Upper lobe of left lung (tissue), 6 donors: ENCODE data around the gene RASSF1. TPM values are rescaled to one million over a fixed set of nuclear protein-coding genes. Genes with fewer than 3 reads are reported as not detected.

Experiments used
- ATAC-seq, 2 donors: fragments of 200-7000 bp; cut with Tn5 transposase; one replicate each; pipeline ENCODE4 v1.9.1; 2022; ENCODE audit warnings: mild to moderate bottlenecking in 2 of 2, moderate library complexity in 2 of 2; ENCODE audit not compliant: low FRiP score in 2 of 2
- DNase-seq, 2 donors: peaks; one replicate each; pipeline ENCODE4 v3.0.0-alpha.2; 2019 to 2020
- H3K27ac ChIP-seq, 4 donors: fragments of 200-600 bp; sonication (generic); one replicate each; pipeline ENCODE4 v1.5.1; 2016 to 2019
- H3K27me3 ChIP-seq, 4 donors: fragments of 200-600 bp; sonication (generic); one replicate each; pipeline ENCODE4 v1.5.1; 2017 to 2019
- H3K36me3 ChIP-seq, 4 donors: fragments of 200-600 bp; sonication (generic); one replicate each; pipeline ENCODE4 v1.5.1; 2016 to 2019
- H3K4me1 ChIP-seq, 4 donors: fragments of 200-600 bp; sonication (generic); one replicate each; pipeline ENCODE4 v1.5.1; 2018 to 2019
- H3K4me3 ChIP-seq, 4 donors: fragments of 200-600 bp; sonication (generic); one replicate each; pipeline ENCODE4 v1.5.1; 2017 to 2019; ENCODE audit warnings: mild to moderate bottlenecking in 2 of 4, moderate library complexity in 1 of 4
- H3K9me3 ChIP-seq, 4 donors: fragments of 200-600 bp; sonication (generic); one replicate each; pipeline ENCODE4 v1.5.1; 2018 to 2019
- EP300 ChIP-seq, 4 donors: sonication (generic); formaldehyde crosslinking; IDR thresholded peaks; one replicate each; pipeline ENCODE4 v1.5.1; 2017; ENCODE audit warnings: antibody characterized with exemption in 4 of 4, control low read depth in 2 of 4
- POLR2A ChIP-seq, 4 donors: fragments of 450-650 bp; IDR thresholded peaks; one replicate each; pipeline ENCODE4 v1.5.1; 2016 to 2017; ENCODE audit warnings: antibody characterized with exemption in 4 of 4, mild to moderate bottlenecking in 2 of 4
- POLR2AphosphoS5 ChIP-seq, 2 donors: sonication (generic); formaldehyde crosslinking; IDR thresholded peaks; one replicate each; pipeline ENCODE4 v1.5.1; 2017; ENCODE audit warnings: antibody characterized with exemption in 2 of 2
- WGBS, 2 donors: methylation state at CpG; one replicate each; pipeline ENCODE4 v1.1.5; 2017 to 2018; 5-methylcytosine and 5-hydroxymethylcytosine counted together
- total RNA-seq, 6 donors: library from RNA; depleted of rRNA in 4 of 6; stranded (reverse); fragments of >200 nt in 4 of 6; gene quantifications; one replicate each; pipeline versions ENCODE4 v1.1.0 to v1.2.1, GENCODE V29; 2016 to 2021
- TF ChIP-seq, protein P1 (sequence below), 6 experiments: fragments of 450-650 bp in 4 of 6; fragments of 200-600 bp in 2 of 6; sonication (generic) in 2 of 6; IDR thresholded peaks; one replicate each; pipeline ENCODE4 v1.5.1; 2016 to 2019; ENCODE audit warnings: antibody characterized with exemption in 6 of 6
- donor health status: DM: no; HTN: no; CAD: no; lungs with moderate emphysema.
- donor health status: DM: no; HTN: yes; CAD: no; lungs with severe emphysema.

The RASSF1 gene
- total RNA-seq, 6 donors from 2014 or later = 42.7 to 78.9 (median 47.7) TPM

DNA sequence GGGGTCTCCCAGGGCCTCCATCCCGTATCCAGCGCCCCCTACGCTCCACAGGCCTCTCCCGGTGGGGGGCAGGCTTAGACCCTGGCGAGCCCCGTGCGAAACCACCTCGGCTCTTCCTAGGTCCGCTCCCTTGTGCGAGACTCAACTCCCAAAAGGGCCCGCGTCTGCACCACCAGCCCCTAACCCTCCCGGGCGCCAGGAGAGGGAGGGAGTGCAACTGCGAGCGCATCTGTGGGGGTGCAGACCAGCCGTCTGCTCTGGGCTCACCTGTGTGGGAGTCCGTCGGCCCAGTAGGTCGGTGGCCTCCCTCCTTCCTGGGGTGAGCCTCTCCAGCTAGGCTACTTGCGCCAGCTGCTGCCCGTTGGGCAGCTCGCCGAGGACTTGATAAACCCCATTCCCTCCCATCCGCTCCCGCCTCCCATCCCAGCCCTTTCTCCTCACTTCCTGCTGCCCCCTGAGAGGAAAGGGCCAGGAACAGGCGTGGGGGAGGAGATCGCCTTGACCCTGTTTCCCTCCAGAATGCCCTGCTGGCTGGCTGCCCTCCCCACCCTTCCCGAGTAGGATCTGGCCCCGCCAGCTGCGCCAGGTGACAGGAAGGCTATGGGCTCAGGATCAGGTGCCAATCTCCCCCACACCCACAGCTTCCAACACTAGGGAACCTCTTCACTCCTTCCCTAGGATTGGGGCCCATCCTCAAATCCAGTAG, 18.1 kb downstream of the RASSF1 start, which contains the start of gene HYAL2:
TSS of gene HYAL2 (minus strand) at position 360 of the 706 bp plus-strand sequence. CDS start 2,256 bp downstream, outside the sequence.
- Histone ChIP-seq H3K4me1 (peaks cover 71 to 87% (median 82%) of the 10 kb centered on the region in 4 donors), H3K27me3 (no peaks in the 10 kb centered on the region), H3K27ac (peak within 1 kb of the TSS; percentile 94 to 97 (median 95)), H3K4me3 (peak within 1 kb of the TSS; percentile 65 to 96 (median 74)), H3K36me3 (peaks cover 9 to 52% (median 34%) of the 10 kb centered on the region in 4 donors), H3K9me3 (no peaks in the 10 kb centered on the region)
- DNase-seq (peak; percentile 60 to 82), ATAC-seq (peak in 1 of 2 donors; percentile 1)
- TF ChIP-seq POLR2AphosphoS5 (IDR thresholded peaks at IDR 0.05) (peak; percentile 90 to 93), POLR2A (IDR thresholded peaks at IDR 0.05) (peak in 3 of 4 donors; percentile 29 to 66 (median 57)), EP300 (IDR thresholded peaks at IDR 0.05) (peak in 2 of 4 donors; percentile 82 to 93)
- TF ChIP-seq, protein P1, sequence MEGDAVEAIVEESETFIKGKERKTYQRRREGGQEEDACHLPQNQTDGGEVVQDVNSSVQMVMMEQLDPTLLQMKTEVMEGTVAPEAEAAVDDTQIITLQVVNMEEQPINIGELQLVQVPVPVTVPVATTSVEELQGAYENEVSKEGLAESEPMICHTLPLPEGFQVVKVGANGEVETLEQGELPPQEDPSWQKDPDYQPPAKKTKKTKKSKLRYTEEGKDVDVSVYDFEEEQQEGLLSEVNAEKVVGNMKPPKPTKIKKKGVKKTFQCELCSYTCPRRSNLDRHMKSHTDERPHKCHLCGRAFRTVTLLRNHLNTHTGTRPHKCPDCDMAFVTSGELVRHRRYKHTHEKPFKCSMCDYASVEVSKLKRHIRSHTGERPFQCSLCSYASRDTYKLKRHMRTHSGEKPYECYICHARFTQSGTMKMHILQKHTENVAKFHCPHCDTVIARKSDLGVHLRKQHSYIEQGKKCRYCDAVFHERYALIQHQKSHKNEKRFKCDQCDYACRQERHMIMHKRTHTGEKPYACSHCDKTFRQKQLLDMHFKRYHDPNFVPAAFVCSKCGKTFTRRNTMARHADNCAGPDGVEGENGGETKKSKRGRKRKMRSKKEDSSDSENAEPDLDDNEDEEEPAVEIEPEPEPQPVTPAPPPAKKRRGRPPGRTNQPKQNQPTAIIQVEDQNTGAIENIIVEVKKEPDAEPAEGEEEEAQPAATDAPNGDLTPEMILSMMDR (IDR thresholded peaks at IDR 0.05) = no peak
- 26 to 36% methylated on average over 24 to 31 of the region's 31 CpGs for WGBS, 2 donors

DNA sequence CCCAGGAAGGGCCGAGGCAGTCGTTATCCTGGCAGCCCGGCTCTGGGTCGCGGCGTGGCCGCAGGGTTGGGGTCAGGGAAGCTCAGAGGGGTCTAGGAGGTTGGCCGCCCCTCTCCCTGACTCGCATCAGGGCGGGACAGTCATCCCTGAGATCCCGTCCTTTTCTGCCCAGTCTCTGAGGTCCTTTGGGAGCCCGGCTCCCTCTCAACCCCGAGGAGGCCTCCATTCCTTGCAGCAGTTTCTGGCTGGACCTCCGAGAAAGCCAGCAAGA, 18.6 kb downstream of the RASSF1 start:
- Histone ChIP-seq H3K27ac (peak overlapping the region; percentile 94 to 97 (median 95)), H3K9me3 (no peaks in the 10 kb centered on the region), H3K27me3 (no peaks in the 10 kb centered on the region), H3K4me3 (peak overlapping the region; percentile 65 to 96 (median 74)), H3K4me1 (peaks cover 71 to 87% (median 82%) of the 10 kb centered on the region in 4 donors), H3K36me3 (peaks cover 9 to 57% (median 39%) of the 10 kb centered on the region in 4 donors)
- peak in 1 of 2 donors; percentile 88 for DNase-seq
- WGBS, 2 donors = 19 to 27% methylated on average over 2 to 7 of the region's 14 CpGs
- no peak for ATAC-seq
- TF ChIP-seq POLR2A (IDR thresholded peaks at IDR 0.05) (peak in 1 of 4 donors; percentile 47), POLR2AphosphoS5 (IDR thresholded peaks at IDR 0.05) (no peak), EP300 (IDR thresholded peaks at IDR 0.05) (no peak)
- TF ChIP-seq, protein P1 (IDR thresholded peaks at IDR 0.05) = peak in 1 of 6 experiments; percentile 4

DNA sequence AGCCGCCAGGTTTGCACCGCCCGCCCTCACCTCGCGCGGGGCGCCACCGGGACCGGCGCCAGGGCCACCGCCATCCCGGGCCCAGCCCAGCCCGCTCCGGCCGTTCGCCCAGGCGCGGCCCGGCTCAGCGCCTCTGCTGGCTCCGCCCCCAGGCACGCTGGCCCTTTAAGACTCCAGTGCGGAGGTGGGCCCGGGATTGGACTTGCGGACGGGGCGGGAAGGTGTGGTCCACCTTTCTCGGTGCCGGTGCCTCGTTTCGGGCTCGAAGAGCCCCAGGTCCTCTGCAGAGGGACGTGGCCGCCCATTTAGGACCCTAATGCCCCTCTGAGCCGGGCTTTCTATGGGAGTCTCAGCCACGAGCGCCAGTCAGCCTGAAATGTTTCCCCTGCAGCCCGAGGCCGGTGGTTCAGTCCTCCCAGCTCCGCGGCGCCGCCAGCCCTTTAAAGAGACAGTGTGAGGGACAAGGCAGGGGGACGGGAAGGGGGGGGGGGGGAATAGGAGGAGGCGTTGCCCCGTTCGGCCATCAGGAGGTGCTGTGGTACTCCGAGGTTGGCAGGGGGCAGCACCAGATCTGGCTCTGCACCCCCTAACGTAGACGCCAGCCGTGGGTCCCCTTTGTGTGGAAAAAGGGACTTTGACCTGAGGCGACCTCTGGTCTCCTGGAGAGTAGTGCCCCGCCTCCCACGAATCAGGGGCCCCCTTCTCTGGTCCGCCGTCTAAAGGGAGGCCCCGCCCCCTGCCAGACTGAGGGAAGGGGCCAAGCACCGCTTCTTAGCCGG, 19.1 kb downstream of the RASSF1 start:
- Histone ChIP-seq H3K27ac (peak overlapping the region; percentile 94 to 97 (median 95)), H3K27me3 (no peaks in the 10 kb centered on the region), H3K9me3 (no peaks in the 10 kb centered on the region), H3K36me3 (peaks cover 9 to 62% (median 40%) of the 10 kb centered on the region in 4 donors), H3K4me3 (peak overlapping the region; percentile 65 to 96 (median 74)), H3K4me1 (peaks cover 73 to 87% (median 82%) of the 10 kb centered on the region in 4 donors)
- ATAC-seq = peak; percentile 78 to 92
- TF ChIP-seq EP300 (IDR thresholded peaks at IDR 0.05) (no peak), POLR2AphosphoS5 (IDR thresholded peaks at IDR 0.05) (peak in 1 of 2 donors; percentile 32), POLR2A (IDR thresholded peaks at IDR 0.05) (peak in 3 of 4 donors; percentile 24 to 89 (median 44))
- TF ChIP-seq, protein P1 (IDR thresholded peaks at IDR 0.05) = peak; percentile 37 to 74 (median 52)
- peak; percentile 90 to 95 for DNase-seq
- 3% methylated on average over 21 of the region's 59 CpGs; no CpG with 5 or more reads in 1 of the 2 donors for WGBS, 2 donors

DNA sequence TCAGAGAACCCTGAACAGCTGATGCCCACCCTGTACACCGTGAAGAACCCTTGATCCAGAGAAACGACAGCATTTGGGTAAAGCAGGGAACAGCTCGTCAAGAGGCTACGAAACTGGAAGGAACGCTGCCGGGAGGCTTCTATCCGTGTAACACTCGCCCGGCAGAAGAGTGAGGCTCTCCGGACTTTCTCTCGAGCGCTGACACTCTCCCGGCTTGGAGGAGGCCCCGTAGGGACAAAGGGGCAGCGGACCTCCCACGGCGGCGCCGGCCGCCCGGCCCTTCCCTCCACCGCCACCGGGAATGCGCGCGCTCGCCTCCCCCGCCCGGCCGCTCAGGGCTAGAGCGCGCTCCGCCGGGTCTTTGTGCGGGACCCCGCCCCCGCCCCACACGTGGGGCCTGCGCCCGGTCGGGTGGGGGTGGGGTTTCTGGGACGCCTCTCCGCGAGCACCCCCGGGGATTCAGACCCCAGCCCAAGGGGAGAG, 19.7 kb downstream of the RASSF1 start:
- peaks cover 11 to 62% (median 38%) of the 10 kb centered on the region in 4 donors for H3K36me3 ChIP-seq
- H3K27ac ChIP-seq = peak overlapping the region; percentile 94 to 97 (median 95)
- H3K4me1 ChIP-seq = peaks cover 76 to 89% (median 87%) of the 10 kb centered on the region in 4 donors
- 1% methylated on average over 13 to 25 of the region's 45 CpGs for WGBS, 2 donors
- H3K4me3 ChIP-seq = peak overlapping the region; percentile 65 to 96 (median 74)
- no peaks in the 10 kb centered on the region for H3K9me3 ChIP-seq
- H3K27me3 ChIP-seq = no peaks in the 10 kb centered on the region
- peak in 1 of 2 donors; percentile 84 for ATAC-seq
- DNase-seq = peak; percentile 83 to 95
- peak in 1 of 4 donors; percentile 19 for TF ChIP-seq POLR2A (IDR thresholded peaks at IDR 0.05)
- TF ChIP-seq, protein P1 (IDR thresholded peaks at IDR 0.05) = no peak
- TF ChIP-seq POLR2AphosphoS5 (IDR thresholded peaks at IDR 0.05) = peak; percentile 6 to 45
- no peak for TF ChIP-seq EP300 (IDR thresholded peaks at IDR 0.05)
